ACC112 (cell line): Measurements from ENCODE around the gene CACNA1E.

Experiments used
- H2AFZ ChIP-seq: fragments of 200-600 bp; sonication (generic); one replicate; pipeline ENCODE4 v1.6.0; 2017; ENCODE audit warnings: antibody characterized with exemption, low read length; ENCODE audit not compliant: unreplicated experiment
- H3K27ac ChIP-seq: fragments of 200-600 bp; sonication (generic); 2 replicates; pipeline ENCODE4 v1.5.1; 2014; ENCODE audit warnings: low read depth, mild to moderate bottlenecking, antibody characterized with exemption, low read length, moderate library complexity
- H3K27me3 ChIP-seq: fragments of 200-600 bp; sonication (generic); 2 replicates; pipeline ENCODE4 v1.6.1; 2014; ENCODE audit warnings: mild to moderate bottlenecking, antibody characterized with exemption, low read length, moderate library complexity, mixed read lengths; ENCODE audit not compliant: insufficient read depth
- H3K36me3 ChIP-seq: fragments of 200-600 bp; sonication (generic); 2 replicates; pipeline ENCODE4 v1.6.1; 2016; ENCODE audit warnings: mild to moderate bottlenecking, antibody characterized with exemption, low read length, moderate library complexity, mixed read lengths; ENCODE audit not compliant: insufficient read depth
- H3K4me1 ChIP-seq: fragments of 200-600 bp; sonication (generic); one replicate; pipeline ENCODE4 v1.6.1; 2016; ENCODE audit warnings: low read length, mixed read lengths; ENCODE audit not compliant: insufficient read depth, unreplicated experiment, control insufficient read depth
- H3K4me3 ChIP-seq: fragments of 200-600 bp; sonication (generic); 2 replicates; pipeline ENCODE4 v1.5.1; 2014; ENCODE audit warnings: mild to moderate bottlenecking, low read depth, low read length
- H3K79me2 ChIP-seq: fragments of 200-600 bp; sonication (generic); one replicate; pipeline ENCODE4 v1.6.0; 2016; ENCODE audit warnings: low read length; ENCODE audit not compliant: control insufficient read depth, unreplicated experiment, insufficient read depth

Gene CACNA1E

DNA sequence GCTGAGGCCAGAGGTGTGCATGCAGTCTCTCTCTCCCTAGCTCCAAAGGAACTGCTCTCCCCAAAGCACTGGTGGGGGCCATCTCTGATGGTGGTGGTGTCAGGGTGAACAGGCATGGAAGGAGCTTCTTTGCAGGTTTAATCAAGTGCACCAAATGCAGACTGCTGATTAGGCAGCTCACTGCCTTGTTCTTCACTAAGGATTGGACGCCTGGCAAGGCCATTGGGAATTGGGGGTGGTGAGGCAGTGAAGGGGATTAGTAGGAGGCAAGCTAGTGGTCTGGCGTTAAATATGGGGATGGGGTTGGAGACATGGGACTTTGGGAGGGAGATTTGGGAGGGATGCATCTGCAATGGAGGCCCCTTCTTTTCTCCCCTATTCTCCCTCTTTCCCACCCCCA lies 1.5 kb downstream of the CACNA1E start:
- no peak overlapping the region for H2AFZ ChIP-seq
- H3K4me3 ChIP-seq, result no peak overlapping the region
- no peak overlapping the region for H3K27ac ChIP-seq
- peaks cover 67% of the 10 kb centered on the region for H3K27me3 ChIP-seq
- no peaks in the 10 kb centered on the region for H3K4me1 ChIP-seq
- no peaks in the 10 kb centered on the region for H3K36me3 ChIP-seq
- no peaks in the 10 kb centered on the region for H3K79me2 ChIP-seq

DNA sequence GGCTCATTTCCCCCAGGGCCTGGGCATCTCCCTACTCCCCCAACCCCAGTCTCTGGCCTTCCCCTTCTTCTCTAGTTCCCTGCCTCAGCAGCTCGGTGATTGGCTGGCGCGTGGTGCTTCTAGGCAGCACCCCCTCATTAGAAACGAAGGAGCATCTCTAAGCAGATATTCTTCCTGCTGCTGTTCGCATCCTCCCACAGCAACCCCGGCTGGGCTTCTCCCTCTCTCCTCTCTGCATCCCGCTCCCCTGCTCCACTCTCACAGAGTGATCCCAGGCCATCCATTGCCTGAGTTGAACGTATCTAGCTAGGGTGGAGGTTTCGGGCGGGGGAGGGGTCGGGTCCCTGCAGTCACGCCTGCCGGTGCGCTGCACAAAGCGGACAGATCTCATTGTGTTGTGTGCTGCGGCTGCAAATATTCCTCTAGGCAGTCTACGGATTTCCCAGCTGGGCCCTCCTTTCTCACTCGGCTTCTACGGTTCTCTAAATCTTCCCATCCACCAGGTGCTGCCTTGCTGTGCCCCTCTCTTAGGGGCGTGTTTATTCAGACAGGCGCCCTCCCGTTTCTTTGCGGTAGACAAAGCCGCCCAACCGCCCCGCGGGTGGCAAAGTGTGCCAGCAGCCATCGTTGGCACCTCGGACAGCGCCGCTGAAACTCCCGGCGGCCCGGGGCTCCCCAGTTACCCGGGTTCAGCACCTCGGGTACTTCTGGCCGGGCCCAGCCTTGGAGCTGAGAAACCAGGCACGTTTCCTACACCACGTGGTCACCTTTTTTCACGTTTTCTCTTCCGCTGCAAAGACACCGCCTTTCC lies 2.2 kb downstream of the CACNA1E start:
- H3K4me3 ChIP-seq, result no peak overlapping the region
- no peaks in the 10 kb centered on the region for H3K4me1 ChIP-seq
- H2AFZ ChIP-seq, result no peak overlapping the region
- H3K27me3 ChIP-seq, result peaks cover 62% of the 10 kb centered on the region
- H3K79me2 ChIP-seq, result no peaks in the 10 kb centered on the region
- no peak overlapping the region for H3K27ac ChIP-seq
- H3K36me3 ChIP-seq, result no peaks in the 10 kb centered on the region

DNA sequence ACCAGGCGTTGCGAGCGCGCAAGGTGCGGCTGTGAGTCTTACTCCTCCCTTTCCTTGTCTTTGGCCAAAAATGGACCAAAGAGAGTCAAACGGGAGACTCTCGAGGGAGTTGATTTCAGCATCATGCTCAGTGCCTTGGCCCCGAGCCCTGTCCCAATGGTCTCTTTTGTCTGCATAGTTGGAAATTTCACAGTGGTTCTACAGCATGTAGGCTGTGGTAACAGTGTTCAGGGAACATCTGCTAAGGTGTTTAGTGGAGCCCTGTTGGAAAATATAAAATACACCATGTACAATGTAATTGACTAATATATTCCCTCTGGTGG lies 2.7 kb downstream of the CACNA1E start:
- H3K27ac ChIP-seq, result no peak overlapping the region
- H3K36me3 ChIP-seq, result no peaks in the 10 kb centered on the region
- H3K4me1 ChIP-seq, result no peaks in the 10 kb centered on the region
- H3K79me2 ChIP-seq, result no peaks in the 10 kb centered on the region
- H3K4me3 ChIP-seq, result no peak overlapping the region
- H2AFZ ChIP-seq, result no peak overlapping the region
- H3K27me3 ChIP-seq, result peaks cover 58% of the 10 kb centered on the region

GRCh38 chr1:181488866-181489265 lies 5.5 kb downstream of the CACNA1E start:
- Histone ChIP-seq H2AFZ (no peak overlapping the region), H3K27ac (no peak overlapping the region), H3K27me3 (peaks cover 29% of the 10 kb centered on the region), H3K79me2 (no peaks in the 10 kb centered on the region), H3K4me1 (no peaks in the 10 kb centered on the region), H3K4me3 (no peak overlapping the region), H3K36me3 (no peaks in the 10 kb centered on the region)

GRCh38 chr1:181490276-181490675 lies 7.0 kb downstream of the CACNA1E start:
- Histone ChIP-seq H3K27me3 (peaks cover 15% of the 10 kb centered on the region), H3K79me2 (no peaks in the 10 kb centered on the region), H2AFZ (no peak overlapping the region), H3K36me3 (no peaks in the 10 kb centered on the region), H3K4me1 (no peaks in the 10 kb centered on the region), H3K27ac (no peak overlapping the region), H3K4me3 (no peak overlapping the region)

- H3K36me3 ChIP-seq, result no peaks in the 10 kb centered on the region
- H3K27me3 ChIP-seq, result peaks cover 8% of the 10 kb centered on the region
- H3K4me3 ChIP-seq, result no peak overlapping the region
- H3K27ac ChIP-seq, result no peak overlapping the region
- H3K4me1 ChIP-seq, result no peaks in the 10 kb centered on the region
- no peaks in the 10 kb centered on the region for H3K79me2 ChIP-seq
- no peak overlapping the region for H2AFZ ChIP-seq
These were observed 7.7 kb downstream of the CACNA1E start for GRCh38 chr1:181490740-181491712.

DNA sequence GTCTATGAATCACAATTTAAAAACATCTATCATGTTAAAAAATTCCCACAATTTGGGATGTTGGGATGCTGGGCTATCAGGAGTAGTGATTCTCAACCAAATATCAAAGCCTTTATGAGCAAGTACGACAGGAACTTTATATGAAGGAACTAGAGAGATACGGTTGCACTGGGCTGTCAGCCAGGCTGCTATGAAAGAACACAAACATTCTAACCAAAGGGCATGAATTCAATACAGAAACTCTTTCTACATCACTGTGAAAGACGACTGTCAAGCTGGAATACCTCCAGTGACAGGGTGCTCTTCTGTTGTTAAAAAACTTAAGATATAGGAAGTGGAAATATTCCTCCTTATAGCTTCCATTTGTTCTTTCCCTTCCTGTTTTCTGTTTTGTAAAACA lies 9.8 kb downstream of the CACNA1E start:
- H3K4me1 ChIP-seq, result no peaks in the 10 kb centered on the region
- H3K27ac ChIP-seq, result no peak overlapping the region
- H3K79me2 ChIP-seq, result no peaks in the 10 kb centered on the region
- no peak overlapping the region for H3K4me3 ChIP-seq
- no peak overlapping the region for H2AFZ ChIP-seq
- no peaks in the 10 kb centered on the region for H3K36me3 ChIP-seq
- no peaks in the 10 kb centered on the region for H3K27me3 ChIP-seq

DNA sequence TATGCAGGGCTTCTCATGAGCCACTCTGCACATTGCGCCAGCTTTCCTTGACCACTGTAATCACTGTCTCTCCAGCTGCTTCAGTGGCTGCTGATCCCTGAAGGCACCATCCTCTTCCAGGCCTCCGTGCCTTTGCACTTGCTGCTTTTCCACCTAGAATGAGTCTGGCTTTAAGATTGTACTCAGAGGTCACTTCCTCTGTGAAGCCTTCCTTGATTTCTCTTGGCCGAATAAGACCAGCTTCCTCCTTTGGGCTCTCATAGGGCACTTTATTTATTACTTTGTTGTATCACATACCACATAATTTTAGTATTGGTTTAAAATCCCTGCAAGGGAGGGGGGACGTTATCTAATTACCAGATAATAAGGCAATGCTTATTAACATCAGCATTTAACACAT lies 10.6 kb downstream of the CACNA1E start:
- H3K4me1 ChIP-seq, result no peaks in the 10 kb centered on the region
- H3K4me3 ChIP-seq, result no peak overlapping the region
- no peaks in the 10 kb centered on the region for H3K36me3 ChIP-seq
- no peak overlapping the region for H3K27ac ChIP-seq
- no peaks in the 10 kb centered on the region for H3K79me2 ChIP-seq
- H3K27me3 ChIP-seq, result no peaks in the 10 kb centered on the region
- H2AFZ ChIP-seq, result no peak overlapping the region

DNA sequence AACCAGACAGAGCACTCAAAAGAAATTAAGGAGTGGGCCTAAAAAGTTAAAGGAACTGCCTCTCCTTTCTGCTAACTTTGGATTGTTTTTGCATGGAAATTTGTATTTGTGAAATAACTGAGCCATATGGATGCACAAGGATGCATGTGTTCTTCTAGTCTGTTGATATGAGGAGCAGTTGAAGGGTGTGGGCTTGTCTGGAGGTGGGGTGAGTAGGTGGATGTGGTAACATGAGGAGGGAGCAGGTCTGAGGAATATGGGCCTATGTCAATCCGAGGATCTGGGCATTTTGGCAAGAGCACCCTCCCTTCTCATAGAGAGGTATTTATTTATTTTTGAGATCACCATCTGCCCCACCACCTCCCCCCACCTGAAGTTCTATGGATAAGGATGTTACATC lies 13.4 kb downstream of the CACNA1E start:
- H3K27ac ChIP-seq, result no peak overlapping the region
- no peaks in the 10 kb centered on the region for H3K4me1 ChIP-seq
- H3K4me3 ChIP-seq, result no peak overlapping the region
- no peaks in the 10 kb centered on the region for H3K79me2 ChIP-seq
- no peaks in the 10 kb centered on the region for H3K36me3 ChIP-seq
- H2AFZ ChIP-seq, result no peak overlapping the region
- H3K27me3 ChIP-seq, result no peaks in the 10 kb centered on the region

DNA sequence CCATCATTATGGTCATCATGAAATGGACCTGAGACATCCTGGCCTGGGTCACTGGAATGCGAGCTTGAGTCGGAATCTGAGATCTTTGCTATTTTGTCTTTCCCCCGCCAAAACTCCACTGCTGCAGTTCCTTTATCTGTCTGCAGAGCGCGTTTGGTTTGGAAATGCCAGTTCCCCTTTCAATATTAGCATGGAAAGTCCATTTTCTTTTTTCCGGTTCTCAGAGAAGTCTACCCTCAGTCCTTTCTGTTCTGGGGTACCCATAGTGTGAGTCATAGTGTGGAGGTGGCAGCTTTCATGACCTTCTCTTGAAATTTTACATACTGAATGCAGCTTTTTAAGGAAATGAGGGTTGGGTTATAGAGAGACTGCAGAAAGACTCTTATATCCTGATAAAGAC lies 14.6 kb downstream of the CACNA1E start:
- no peak overlapping the region for H2AFZ ChIP-seq
- H3K4me3 ChIP-seq, result no peak overlapping the region

DNA sequence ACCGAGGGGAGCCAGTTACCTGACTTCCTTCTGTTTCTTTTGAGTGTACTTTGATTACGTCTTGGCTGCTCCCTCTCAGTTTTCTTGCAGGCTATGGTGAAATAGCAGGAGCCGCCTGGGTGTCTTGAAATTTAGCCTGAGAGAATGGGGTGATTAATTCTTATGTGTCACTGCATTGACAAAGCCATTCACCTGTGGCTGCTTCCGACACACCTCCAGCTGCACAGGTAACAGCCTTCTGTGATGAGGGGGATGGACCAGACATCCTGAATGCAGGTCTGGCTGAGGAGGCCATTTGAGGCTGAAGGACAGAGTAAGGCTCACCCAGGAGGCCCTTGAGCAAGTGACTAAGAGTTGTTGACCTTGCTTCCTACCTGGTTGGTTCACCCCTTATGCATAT lies 16.5 kb downstream of the CACNA1E start:
- no peaks in the 10 kb centered on the region for H3K4me1 ChIP-seq
- H3K27ac ChIP-seq, result no peak overlapping the region
- no peaks in the 10 kb centered on the region for H3K27me3 ChIP-seq
- no peak overlapping the region for H2AFZ ChIP-seq
- no peaks in the 10 kb centered on the region for H3K79me2 ChIP-seq
- H3K36me3 ChIP-seq, result no peaks in the 10 kb centered on the region
- no peak overlapping the region for H3K4me3 ChIP-seq

More for the DNA sequence above, 14.6 kb downstream of the CACNA1E start:
- Histone ChIP-seq H3K79me2 (no peaks in the 10 kb centered on the region), H3K36me3 (no peaks in the 10 kb centered on the region), H3K4me1 (no peaks in the 10 kb centered on the region), H3K27ac (no peak overlapping the region), H3K27me3 (no peaks in the 10 kb centered on the region)
